K562 (cell line): Measurements from ENCODE around the gene ETS2. TPM values are rescaled to one million over a fixed set of nuclear protein-coding genes. Genes with fewer than 3 reads are reported as not detected.

ENCODE experiments used
- ARID3A ChIP-seq: IDR thresholded peaks from 2 replicates; pipeline ENCODE4 v1.6.1; 2012; ENCODE audit warnings: low read depth, low read length, improper control_type of control experiment, borderline replicate concordance
- CBFA2T3 ChIP-seq: fragments of 450-650 bp; IDR thresholded peaks from 2 replicates; pipeline ENCODE4 v1.6.1; 2017
- CLOCK ChIP-seq: fragments of 250-450 bp; sonication (Bioruptor Pico); IDR thresholded peaks from 2 replicates; pipeline ENCODE4 v1.4.0; 2020; ENCODE audit warnings: mild to moderate bottlenecking, moderate library complexity, borderline replicate concordance
- FIP1L1 ChIP-seq: fragments of 200-400 bp; formaldehyde crosslinking; IDR thresholded peaks from 2 replicates; pipeline ENCODE4 v1.6.1; 2018; ENCODE audit warnings: mild to moderate bottlenecking, low read depth, low read length; ENCODE audit not compliant: poor library complexity, severe bottlenecking
- FOS ChIP-seq: IDR thresholded peaks from 3 replicates; pipeline ENCODE4 v1.6.1; 2011; ENCODE audit not compliant: insufficient read length; ENCODE audit errors: extremely low read depth
- HLTF ChIP-seq: fragments of 450-650 bp; IDR thresholded peaks from 2 replicates; pipeline ENCODE4 v1.6.1; 2016
- HNRNPK ChIP-seq: fragments of 200-400 bp; formaldehyde crosslinking; IDR thresholded peaks from one replicate; pipeline ENCODE4 v1.6.1; 2018; ENCODE audit warnings: mild to moderate bottlenecking, low read depth, low read length; ENCODE audit not compliant: poor library complexity, severe bottlenecking
- LEF1 ChIP-seq: fragments of 450-650 bp; IDR thresholded peaks from 2 replicates; pipeline ENCODE4 v1.6.1; 2016; ENCODE audit warnings: mild to moderate bottlenecking
- MEF2A ChIP-seq: IDR thresholded peaks from 2 replicates; pipeline ENCODE4 v1.6.1; 2011; ENCODE audit warnings: low read depth, mild to moderate bottlenecking, low read length, moderate library complexity; ENCODE audit not compliant: control insufficient read depth
- NFIX ChIP-seq: fragments of 250-450 bp; sonication (Bioruptor Pico); IDR thresholded peaks from 2 replicates; pipeline ENCODE4 v1.4.0; 2020; ENCODE audit warnings: low read depth, mild to moderate bottlenecking, moderate library complexity
- PRDM10 ChIP-seq: fragments of 450-650 bp; IDR thresholded peaks from 2 replicates; pipeline ENCODE4 v1.6.1; 2018; ENCODE audit not compliant: partially characterized antibody
- PRMT5 ChIP-seq: sonication (generic); formaldehyde crosslinking; IDR thresholded peaks from 2 replicates; pipeline ENCODE4 v1.5.0; 2020; ENCODE audit warnings: missing genetic modification reagents
- RAD51 ChIP-seq: fragments of 450-650 bp; IDR thresholded peaks from 2 replicates; pipeline ENCODE4 v1.7.1; 2016; ENCODE audit warnings: low read depth, mild to moderate bottlenecking, borderline replicate concordance
- SMARCA5 ChIP-seq: fragments of 450-650 bp; IDR thresholded peaks from 2 replicates; pipeline ENCODE4 v1.6.1; 2016
- SNIP1 ChIP-seq: fragments of 450-650 bp; IDR thresholded peaks from 2 replicates; pipeline ENCODE4 v1.7.1; 2017; ENCODE audit warnings: low read depth, mild to moderate bottlenecking
- SOX6 ChIP-seq: fragments of 450-650 bp; IDR thresholded peaks from 2 replicates; pipeline ENCODE4 v1.6.1; 2014; ENCODE audit warnings: mild to moderate bottlenecking
- TFAM ChIP-seq: fragments of 250-450 bp; sonication (Bioruptor Pico); conservative IDR thresholded peaks from 2 replicates; pipeline ENCODE4 v1.5.0; 2021; ENCODE audit warnings: mild to moderate bottlenecking, moderate library complexity
- polyA plus RNA-seq, 8 experiments: library from polyadenylated mRNA; depleted of rRNA in 4 of 8; stranded (reverse) in 5 of 8; unstranded in 3 of 8; fragments of >200 nt; fragmentation: Nextera tagmentation in 2 of 8; fragmentation: Illumina TruSeq in 1 of 8; extraction: Ambion mirVana in 2 of 8; extraction: Trizol in 1 of 8; gene quantifications; 2 replicates each; pipeline versions ENCODE4 v1.2.1 to v1.2.3, GENCODE V29; 2011 to 2014; ENCODE audit warnings: inconsistent platforms in 1 of 8, missing spikeins in 1 of 8
- total RNA-seq, 7 experiments: library from RNA; depleted of rRNA in 6 of 7; stranded (reverse); fragments of >200 nt in 6 of 7; fragmentation: Illumina TruSeq in 2 of 7; extraction: Trizol in 2 of 7; gene quantifications; 2 replicates each; pipeline versions ENCODE4 v1.2.1 to v1.2.3, GENCODE V29; 2011 to 2021; ENCODE audit warnings: low replicate concordance in 1 of 7

Gene ETS2
- total and polyA plus RNA-seq, 9 of the 15 experiments (the other 6 are each of a cell fraction or from before 2014, with no cell fraction given) = 1.7 to 24.4 (median 12.2) TPM

- TF ChIP-seq SNIP1 (no peak), HLTF (no peak), CBFA2T3 (no peak), RAD51 (peak; percentile 94), SMARCA5 (peak; percentile 94; the same call in 1 of the 2 replicates), HNRNPK (no peak), ARID3A (peak; percentile 53; the same call in 1 of the 2 replicates), TFAM (CRISPR knock-in tag) (no peak), MEF2A (no peak), PRMT5 (CRISPR knock-in tag) (no peak), SOX6 (peak; percentile 92), LEF1 (peak; percentile 75; the same call in 1 of the 2 replicates), PRDM10 (peak; percentile 70), FIP1L1 (no peak), NFIX (CRISPR knock-in tag) (no peak), CLOCK (no peak), FOS (peak; percentile 1)
These were observed 26.1 kb downstream of the ETS2 start (continued) for GRCh38 chr21:38831526-38832467.
